K562 (cell line): ENCODE data around the gene ERICH6. TPM values are rescaled to one million over a fixed set of nuclear protein-coding genes. Genes with fewer than 3 reads are reported as not detected.

Source experiments
- ATAC-seq: fragments of 200-7000 bp; cut with Tn5 transposase; 3 replicates; pipeline ENCODE4 v1.9.1; 2020; ENCODE audit warnings: moderate library complexity
- BruUV-seq: library from RNA; stranded (reverse); fragments of 400-500 nt; replicated peaks from 2 replicates; lab custom pipeline; 2021; lab: Mats Ljungman, UMichigan
- CTCF ChIA-PET: fragments of 300-600 bp; formaldehyde crosslinking; extraction: SDS; loops from one replicate; lab custom pipeline; 2021; ENCODE audit warnings: low intra/inter-chr PET ratio; lab: Yijun Ruan, JAX
- POLR2A ChIA-PET: fragments of 300-600, 350-650 bp; sonication (Branson Sonifier 250); formaldehyde crosslinking; extraction: SDS; loops from one replicate; lab custom pipeline; 2021; ENCODE audit warnings: antibody characterized with exemption, inconsistent platforms; lab: Yijun Ruan, JAX
- DNase-seq, 4 experiments: peaks; one replicate each; pipeline versions ENCODE4 v3.0.0 to v3.0.0-alpha.2; 2011 to 2018; ENCODE audit warnings: low spot score in 3 of 4, mixed read lengths in 3 of 4; ENCODE audit errors: extremely low read depth in 1 of 4
- FAIRE-seq: peaks from 2 replicates; lab custom pipeline; 2011; peaks lifted over from hg19 to GRCh38; lab: Jason Lieb, UNC
- H2AFZ ChIP-seq: 2 replicates; pipeline ENCODE4 v1.6.0; 2011; ENCODE audit warnings: low read depth, low read length, control low read depth, inconsistent platforms
- H3K27ac ChIP-seq: fragments of 200-600 bp; 3 replicates; pipeline ENCODE4 v1.8.0; 2011; ENCODE audit warnings: low read depth, mild to moderate bottlenecking, control low read depth, inconsistent platforms, low read length, moderate library complexity, mixed read lengths; ENCODE audit errors: extremely low read depth
- H3K27me3 ChIP-seq, 2 experiments: fragments of 300-600 bp in 1 of 2; 2 replicates in 1 of 2; 3 replicates in 1 of 2; pipeline versions ENCODE4 v1.6.0 to v1.8.0; 2011; ENCODE audit warnings: inconsistent platforms in 2 of 2, low read length in 2 of 2, mild to moderate bottlenecking in 1 of 2, mixed read lengths in 1 of 2, moderate library complexity in 1 of 2; ENCODE audit not compliant: control insufficient read depth in 2 of 2, insufficient read depth in 2 of 2
- H3K36me3 ChIP-seq: fragments of 300-600 bp; 3 replicates; pipeline ENCODE4 v1.8.0; 2011; ENCODE audit warnings: mild to moderate bottlenecking, low read length, inconsistent platforms; ENCODE audit not compliant: control insufficient read depth, insufficient read depth
- H3K4me1 ChIP-seq, 2 experiments: fragments of 200-600 bp in 1 of 2; replicated peaks in 1 of 2; 2 replicates in 1 of 2; 3 replicates in 1 of 2; pipeline versions ENCODE4 v1.5.1 to v1.8.0; 2011; ENCODE audit warnings: inconsistent platforms in 2 of 2, low read length in 2 of 2, mild to moderate bottlenecking in 1 of 2, mixed read lengths in 1 of 2, moderate library complexity in 1 of 2; ENCODE audit not compliant: control insufficient read depth in 2 of 2, insufficient read depth in 2 of 2
- H3K4me2 ChIP-seq: 2 replicates; pipeline ENCODE4 v1.6.1; 2011; ENCODE audit warnings: low read length, control low read depth, inconsistent platforms, mixed read lengths; ENCODE audit not compliant: insufficient read depth
- H3K4me3 ChIP-seq: fragments of 200-600 bp; sonication (generic), shearing (Covaris generic); 2 replicates; pipeline ENCODE4 v1.5.1; 2016; ENCODE audit warnings: control low read depth, inconsistent platforms
- H3K79me2 ChIP-seq: fragments of 200-600 bp; 3 replicates; pipeline ENCODE4 v1.8.0; 2011; ENCODE audit warnings: low read length, inconsistent platforms; ENCODE audit not compliant: control insufficient read depth, insufficient read depth
- H3K9ac ChIP-seq, 2 experiments: 2 replicates each; pipeline versions ENCODE4 v1.6.0 to v1.6.1; 2011; ENCODE audit warnings: low read depth in 2 of 2, low read length in 2 of 2, control low read depth in 1 of 2, inconsistent platforms in 1 of 2, mild to moderate bottlenecking in 1 of 2, mixed read lengths in 1 of 2; ENCODE audit not compliant: insufficient read depth in 1 of 2
- H3K9me1 ChIP-seq: one replicate; pipeline ENCODE4 v1.6.0; 2011; ENCODE audit warnings: inconsistent platforms, mild to moderate bottlenecking, low read length, moderate library complexity; ENCODE audit not compliant: control insufficient read depth, insufficient read depth
- H3K9me3 ChIP-seq: replicated peaks from 2 replicates; pipeline ENCODE4 v1.5.1; 2011; ENCODE audit warnings: low read depth, low read length, inconsistent platforms; ENCODE audit not compliant: control insufficient read depth, insufficient read depth
- H4K20me1 ChIP-seq: replicated peaks from 2 replicates; pipeline ENCODE4 v1.6.1; 2011; ENCODE audit warnings: low read length, inconsistent platforms, mixed read lengths; ENCODE audit not compliant: control insufficient read depth, insufficient read depth
- ARID1B ChIP-seq: fragments of 450-650 bp; IDR thresholded peaks from 2 replicates; pipeline ENCODE4 v1.6.1; 2016; ENCODE audit warnings: antibody characterized with exemption, mild to moderate bottlenecking, inconsistent platforms
- BHLHE40 ChIP-seq: IDR thresholded peaks from 2 replicates; pipeline ENCODE4 v1.6.1; 2011; ENCODE audit warnings: low read length, improper control_type of control experiment
- CBFA2T2 ChIP-seq: fragments of 450-650 bp; conservative IDR thresholded peaks from 2 replicates; pipeline ENCODE4 v1.6.1; 2017; ENCODE audit warnings: mild to moderate bottlenecking
- CBFA2T3 ChIP-seq: fragments of 450-650 bp; IDR thresholded peaks from 2 replicates; pipeline ENCODE4 v1.6.1; 2017
- CREB3L1 ChIP-seq: fragments of 450-650 bp; IDR thresholded peaks from 2 replicates; pipeline ENCODE4 v1.6.1; 2014; ENCODE audit warnings: low read depth, mild to moderate bottlenecking, moderate library complexity, borderline replicate concordance
- DPF2 ChIP-seq: fragments of 450-650 bp; IDR thresholded peaks from 2 replicates; pipeline ENCODE4 v1.6.1; 2016
- EP300 ChIP-seq: IDR thresholded peaks from 2 replicates; pipeline ENCODE4 v1.6.1; 2012; ENCODE audit warnings: low read length, improper control_type of control experiment
- KDM1A ChIP-seq, 2 experiments: fragments of 450-650 bp; IDR thresholded peaks; 2 replicates each; pipeline ENCODE4 v1.6.1; 2016; ENCODE audit warnings: mild to moderate bottlenecking in 2 of 2
- MTA2 ChIP-seq: fragments of 450-650 bp; IDR thresholded peaks from 2 replicates; pipeline ENCODE4 v1.6.1; 2016; ENCODE audit warnings: low read depth
- SMARCA4 ChIP-seq: fragments of 450-650 bp; IDR thresholded peaks from 2 replicates; pipeline ENCODE4 v1.6.1; 2016
- TAL1 ChIP-seq: fragments of 450-650 bp; IDR thresholded peaks from 2 replicates; pipeline ENCODE4 v1.6.1; 2016; ENCODE audit warnings: mild to moderate bottlenecking
- TCF3 ChIP-seq: sonication (generic); formaldehyde crosslinking; IDR thresholded peaks from 2 replicates; pipeline ENCODE4 v1.4.0; 2020; ENCODE audit warnings: mild to moderate bottlenecking, missing genetic modification reagents
- TEAD4 ChIP-seq, 2 experiments: sonication (generic) in 1 of 2; formaldehyde crosslinking in 1 of 2; IDR thresholded peaks; 2 replicates each; pipeline versions ENCODE4 v1.6.1 to v1.8.0; 2012 to 2022; ENCODE audit warnings: borderline replicate concordance in 1 of 2, inconsistent platforms in 1 of 2, low read length in 1 of 2, mild to moderate bottlenecking in 1 of 2, missing genetic modification reagents in 1 of 2
- ZBTB49 ChIP-seq: sonication (generic); formaldehyde crosslinking; IDR thresholded peaks from 2 replicates; pipeline ENCODE4 v1.8.0; 2022; ENCODE audit warnings: missing genetic modification reagents, mild to moderate bottlenecking, borderline replicate concordance
- WGBS: fragments of 100-300 bp; shearing (Covaris generic); methylation state at CpG from one replicate; pipeline ENCODE4 v1.1.6; 2016; ENCODE audit warnings: low coverage, mixed read lengths; ENCODE audit not compliant: insufficient coverage; ENCODE audit errors: missing lambda C conversion rate; 5-methylcytosine and 5-hydroxymethylcytosine counted together
- in situ Hi-C: fragments of 300-500 bp; cut with MboI; formaldehyde crosslinking; loops from 4 replicates; pipeline ENCODE4 v1.15.0; 2018; ENCODE audit warnings: inconsistent platforms, mixed read lengths
- intact Hi-C: fragments of 100-400 bp; cut with micrococcal nuclease; formaldehyde crosslinking; loops from 2 replicates; pipeline ENCODE4 v1.14.2; 2022
- polyA plus RNA-seq, 8 experiments: library from polyadenylated mRNA; depleted of rRNA in 4 of 8; stranded (reverse) in 5 of 8; unstranded in 3 of 8; fragments of >200 nt; fragmentation: Nextera tagmentation in 2 of 8; fragmentation: Illumina TruSeq in 1 of 8; extraction: Ambion mirVana in 2 of 8; extraction: Trizol in 1 of 8; gene quantifications; 2 replicates each; pipeline versions ENCODE4 v1.2.1 to v1.2.3, GENCODE V29; 2011 to 2014; ENCODE audit warnings: inconsistent platforms in 1 of 8, missing spikeins in 1 of 8
- total RNA-seq, 7 experiments: library from RNA; depleted of rRNA in 6 of 7; stranded (reverse); fragments of >200 nt in 6 of 7; fragmentation: Illumina TruSeq in 2 of 7; extraction: Trizol in 2 of 7; gene quantifications; 2 replicates each; pipeline versions ENCODE4 v1.2.1 to v1.2.3, GENCODE V29; 2011 to 2021; ENCODE audit warnings: low replicate concordance in 1 of 7
- TF ChIP-seq, protein P1 (sequence below): sonication (generic); formaldehyde crosslinking; IDR thresholded peaks from 2 replicates; pipeline ENCODE4 v1.8.0; 2022; ENCODE audit warnings: mild to moderate bottlenecking, missing genetic modification reagents

Gene ERICH6
- total and polyA plus RNA-seq, 9 of the 15 experiments (the other 6 are each of a cell fraction or from before 2014, with no cell fraction given): not detected

DNA sequence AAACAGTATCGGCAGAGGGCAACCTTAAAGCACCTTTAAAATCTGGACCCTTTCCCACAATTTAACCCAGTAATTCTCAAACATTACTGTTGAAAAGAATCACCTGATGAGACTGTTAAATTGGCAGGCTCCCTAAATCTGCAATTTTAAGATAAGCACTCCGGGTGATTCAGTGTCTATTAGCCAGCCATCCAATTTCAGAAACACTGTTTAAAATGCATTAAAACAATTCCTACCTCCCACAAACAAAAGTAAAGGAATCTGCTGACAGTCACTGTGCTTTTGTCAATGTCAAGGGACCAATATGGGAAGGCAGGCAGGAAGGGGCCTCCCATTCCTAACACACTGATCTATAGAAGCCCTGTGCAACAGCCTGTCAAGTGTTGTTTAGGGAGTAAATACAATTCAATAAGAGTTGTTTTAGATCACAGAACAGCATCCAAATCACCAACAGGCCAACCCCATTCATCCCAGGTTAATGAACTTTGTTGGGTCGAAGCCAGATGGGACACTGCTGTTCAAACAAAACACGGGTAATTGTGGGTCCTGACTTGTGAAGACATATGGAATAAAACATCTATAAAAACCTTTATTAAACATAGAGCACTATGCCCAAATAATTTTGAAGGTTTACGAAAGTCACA lies 37.9 kb upstream of the ERICH6 start:
- peaks cover 19 to 54% of the 10 kb centered on the region in 2 experiments for H3K4me1 ChIP-seq
- POLR2A ChIA-PET: interaction anchor here (0.8 kb wide), 1 partner anchor 15 kb away, joined by 4 read pairs; no protein-coding TSS in a partner anchor
- no peaks in the 10 kb centered on the region for H3K27me3 ChIP-seq
- no peak overlapping the region for H3K4me2 ChIP-seq
- H2AFZ ChIP-seq: no peak overlapping the region
- H4K20me1 ChIP-seq: peaks cover 4% of the 10 kb centered on the region; the same call in 1 of the 2 replicates
- H3K9me1 ChIP-seq: no peaks in the 10 kb centered on the region
- H3K9me3 ChIP-seq: no peaks in the 10 kb centered on the region
- intact Hi-C loops (no loop called here), in situ Hi-C loops (no loop called here)
- no peak overlapping the region for H3K9ac ChIP-seq
- WGBS: 40% methylated on average over 5 of the region's 5 CpGs
- CTCF ChIA-PET: no interaction called here
- no peak for FAIRE-seq
- BruUV-seq: TSS peak; percentile 39
- ATAC-seq: no peak
- H3K79me2 ChIP-seq: peaks cover 53% of the 10 kb centered on the region
- H3K36me3 ChIP-seq: peaks cover 26% of the 10 kb centered on the region
- H3K27ac ChIP-seq: no peak overlapping the region
- H3K4me3 ChIP-seq: no peak overlapping the region
- no peak for DNase-seq
- TF ChIP-seq MTA2 (peak; percentile 31; the same call in 1 of the 2 replicates), BHLHE40 (0 out of 2 replicates have a peak, but pooled peaks have one; percentile 13), TAL1 (peak; percentile 51), CBFA2T3 (peak; percentile 71), EP300 (peak; percentile 52; the same call in 1 of the 2 replicates), TEAD4 (IDR thresholded peaks at IDR 0.05; ENCODE audit: low read length) (peak; percentile 59), TEAD4 (CRISPR knock-in tag; IDR thresholded peaks at IDR 0.05; ENCODE audit: borderline replicate concordance) (no peak), ARID1B (peak; percentile 71), CBFA2T2 (peak; percentile 41; the same call in 1 of the 2 replicates), KDM1A (IDR thresholded peaks at IDR 0.05) (peak; percentile 39 to 67; a peak in 3 of 4 replicates), ZBTB49 (CRISPR knock-in tag) (no peak), DPF2 (peak; percentile 51; the same call in 1 of the 2 replicates), TCF3 (CRISPR knock-in tag) (peak; percentile 36; the same call in 1 of the 2 replicates), CREB3L1 (no peak), SMARCA4 (0 out of 2 replicates have a peak, but pooled peaks have one; percentile 35)
- TF ChIP-seq, protein P1, sequence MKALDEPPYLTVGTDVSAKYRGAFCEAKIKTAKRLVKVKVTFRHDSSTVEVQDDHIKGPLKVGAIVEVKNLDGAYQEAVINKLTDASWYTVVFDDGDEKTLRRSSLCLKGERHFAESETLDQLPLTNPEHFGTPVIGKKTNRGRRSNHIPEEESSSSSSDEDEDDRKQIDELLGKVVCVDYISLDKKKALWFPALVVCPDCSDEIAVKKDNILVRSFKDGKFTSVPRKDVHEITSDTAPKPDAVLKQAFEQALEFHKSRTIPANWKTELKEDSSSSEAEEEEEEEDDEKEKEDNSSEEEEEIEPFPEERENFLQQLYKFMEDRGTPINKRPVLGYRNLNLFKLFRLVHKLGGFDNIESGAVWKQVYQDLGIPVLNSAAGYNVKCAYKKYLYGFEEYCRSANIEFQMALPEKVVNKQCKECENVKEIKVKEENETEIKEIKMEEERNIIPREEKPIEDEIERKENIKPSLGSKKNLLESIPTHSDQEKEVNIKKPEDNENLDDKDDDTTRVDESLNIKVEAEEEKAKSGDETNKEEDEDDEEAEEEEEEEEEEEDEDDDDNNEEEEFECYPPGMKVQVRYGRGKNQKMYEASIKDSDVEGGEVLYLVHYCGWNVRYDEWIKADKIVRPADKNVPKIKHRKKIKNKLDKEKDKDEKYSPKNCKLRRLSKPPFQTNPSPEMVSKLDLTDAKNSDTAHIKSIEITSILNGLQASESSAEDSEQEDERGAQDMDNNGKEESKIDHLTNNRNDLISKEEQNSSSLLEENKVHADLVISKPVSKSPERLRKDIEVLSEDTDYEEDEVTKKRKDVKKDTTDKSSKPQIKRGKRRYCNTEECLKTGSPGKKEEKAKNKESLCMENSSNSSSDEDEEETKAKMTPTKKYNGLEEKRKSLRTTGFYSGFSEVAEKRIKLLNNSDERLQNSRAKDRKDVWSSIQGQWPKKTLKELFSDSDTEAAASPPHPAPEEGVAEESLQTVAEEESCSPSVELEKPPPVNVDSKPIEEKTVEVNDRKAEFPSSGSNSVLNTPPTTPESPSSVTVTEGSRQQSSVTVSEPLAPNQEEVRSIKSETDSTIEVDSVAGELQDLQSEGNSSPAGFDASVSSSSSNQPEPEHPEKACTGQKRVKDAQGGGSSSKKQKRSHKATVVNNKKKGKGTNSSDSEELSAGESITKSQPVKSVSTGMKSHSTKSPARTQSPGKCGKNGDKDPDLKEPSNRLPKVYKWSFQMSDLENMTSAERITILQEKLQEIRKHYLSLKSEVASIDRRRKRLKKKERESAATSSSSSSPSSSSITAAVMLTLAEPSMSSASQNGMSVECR (CRISPR knock-in tag): no peak
